NCI-H1105 treated with DMSO at 0.1 percent for 48 hours (cell line): Measurements from ENCODE around the gene TMEM164.
"Not testable (repeated sequence)": the region's sequence is repeated elsewhere in the genome, so short reads cannot be mapped to it uniquely, and the experiment has no call there.

Experiments
- DNase-seq: peaks from one replicate; lab custom pipeline; 2025; lab: John Stamatoyannopoulos, UW

Gene TMEM164

DNA sequence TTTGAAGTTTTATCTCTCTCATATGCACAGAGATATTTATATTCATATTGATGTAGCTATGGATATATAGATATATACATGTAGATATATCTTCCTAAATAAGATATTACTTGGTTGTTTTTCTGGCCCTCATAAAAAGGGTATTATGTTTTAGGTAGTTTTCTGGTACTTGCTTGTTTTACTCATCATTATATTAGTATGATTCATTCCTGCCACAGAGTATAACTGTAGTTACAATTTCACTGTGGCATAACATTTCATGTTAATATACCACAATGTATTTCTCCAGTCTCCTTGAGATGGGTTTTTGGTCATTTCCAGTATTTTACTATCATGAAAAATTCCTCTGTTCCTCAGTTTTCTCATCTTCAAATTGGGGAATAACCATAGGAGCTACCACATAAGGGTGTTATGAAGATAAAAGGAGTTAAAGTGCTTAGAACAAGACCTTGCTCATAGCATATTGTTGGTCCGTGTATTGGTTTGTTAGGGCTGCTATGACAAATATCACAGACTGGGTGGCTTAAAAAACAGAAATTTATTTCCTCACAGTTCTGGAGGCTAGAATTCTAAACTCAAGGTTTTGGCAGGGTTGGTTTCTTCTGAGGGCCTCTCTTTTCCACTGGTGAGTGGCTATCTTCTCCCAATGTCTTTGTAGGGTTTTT lies 129.7 kb downstream of the TMEM164 start:
- DNase-seq, result no peak

DNA sequence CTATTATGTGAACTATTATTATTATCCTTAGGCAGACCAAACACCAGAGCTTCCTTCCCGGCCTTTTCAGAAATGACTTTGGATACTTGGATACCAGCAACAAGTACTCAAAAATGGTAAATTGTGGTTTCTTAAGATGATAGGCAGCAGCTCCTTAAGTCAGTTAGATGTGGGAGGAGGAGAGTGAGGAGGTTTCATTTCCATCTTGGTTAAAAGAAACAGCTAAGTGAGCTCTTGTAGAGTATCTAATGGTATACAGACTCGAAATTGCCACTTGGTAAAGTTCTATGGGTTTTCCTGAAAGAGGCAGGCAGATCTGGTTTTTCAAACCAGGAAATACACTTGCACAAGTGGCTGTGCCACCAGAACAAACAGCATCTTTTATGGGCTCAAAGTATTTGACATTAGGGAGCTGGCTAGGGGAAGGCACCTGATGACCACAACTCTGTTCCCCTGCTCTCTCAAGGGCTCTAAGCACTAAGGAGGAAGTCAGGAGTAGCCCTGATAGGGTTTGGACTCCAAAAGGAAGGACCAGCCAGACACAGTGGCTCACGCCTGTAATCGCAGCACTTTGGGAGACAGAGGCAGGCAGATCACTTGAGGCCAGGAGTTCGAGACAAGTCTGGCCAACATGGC lies 130.9 kb downstream of the TMEM164 start:
- DNase-seq, result no peak

DNA sequence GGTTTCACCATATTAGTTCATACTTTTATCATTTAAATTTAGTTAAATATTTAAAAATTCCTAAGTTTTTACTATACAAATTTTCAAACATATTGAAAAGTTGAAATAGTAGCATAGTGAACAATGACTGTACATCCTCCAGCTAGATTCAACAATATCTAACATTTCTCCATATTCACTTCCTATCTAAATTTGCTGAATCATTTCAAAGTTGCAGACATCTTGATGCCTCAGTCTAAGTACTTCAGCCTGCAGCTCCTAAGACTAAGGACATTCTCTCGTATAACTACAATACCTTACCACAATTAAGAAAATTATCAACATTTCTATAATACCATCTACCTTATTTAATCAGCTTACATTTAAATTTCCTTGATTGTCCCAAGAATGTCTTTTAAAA lies 132.7 kb downstream of the TMEM164 start:
- no peak for DNase-seq

DNA sequence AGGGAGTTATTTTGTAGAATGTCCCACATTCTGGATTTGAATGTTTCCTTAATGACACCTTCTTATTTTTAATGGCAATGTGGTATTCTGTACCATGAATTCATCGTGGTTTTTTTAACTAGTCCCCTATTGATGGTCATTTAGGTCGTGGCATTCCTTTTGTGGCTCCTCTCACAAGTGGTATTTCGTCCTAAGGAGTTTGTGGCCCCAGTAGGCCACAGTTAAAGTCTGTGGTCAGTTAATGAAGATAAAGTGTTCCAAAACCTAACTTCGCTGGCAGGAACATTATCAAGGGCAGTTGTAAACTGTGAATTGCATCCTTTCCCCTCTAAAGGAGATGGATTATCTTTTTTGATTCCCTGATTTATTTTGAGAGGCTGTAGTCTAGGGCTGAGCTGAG lies 133.2 kb downstream of the TMEM164 start:
- DNase-seq, result no peak

DNA sequence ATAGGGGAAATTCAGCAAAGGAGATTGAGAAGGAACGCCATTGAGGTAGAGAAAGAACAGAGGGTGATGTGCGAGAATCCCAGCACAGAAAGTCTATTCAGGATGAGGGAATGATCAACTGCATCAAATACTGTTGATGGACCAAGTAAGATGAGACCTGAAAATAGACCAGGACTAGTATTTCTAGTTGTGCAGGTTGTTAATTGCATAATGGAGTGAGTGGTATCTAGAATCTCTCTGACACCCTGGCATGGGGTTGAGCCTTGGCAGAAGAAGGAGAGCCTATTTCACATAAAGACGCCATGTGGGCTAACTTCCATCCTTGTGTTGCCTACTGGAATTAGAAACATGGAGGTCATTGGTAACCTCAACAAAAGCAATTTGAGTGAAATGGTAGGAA lies 135.6 kb downstream of the TMEM164 start:
- no peak for DNase-seq

DNA sequence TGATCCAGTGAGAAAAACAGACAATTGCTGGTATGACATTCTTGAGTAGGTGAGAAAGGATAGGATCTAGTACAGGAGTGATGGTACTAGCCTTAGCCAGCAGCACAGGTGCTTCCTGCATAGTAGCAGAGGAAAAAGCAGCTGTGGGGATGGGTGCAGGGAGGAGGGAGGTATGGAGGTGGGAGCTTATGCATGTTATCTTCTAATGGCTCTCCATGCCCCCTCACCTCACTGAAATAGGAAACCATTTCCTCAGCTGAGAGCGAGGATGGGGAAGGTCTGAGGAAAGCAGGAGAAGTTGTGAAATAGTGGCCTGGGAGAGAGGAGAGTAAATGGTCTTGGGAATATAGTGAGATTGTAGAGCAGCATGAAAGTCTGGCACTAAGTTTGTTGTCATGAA lies 136.3 kb downstream of the TMEM164 start:
- DNase-seq, result no peak

DNA sequence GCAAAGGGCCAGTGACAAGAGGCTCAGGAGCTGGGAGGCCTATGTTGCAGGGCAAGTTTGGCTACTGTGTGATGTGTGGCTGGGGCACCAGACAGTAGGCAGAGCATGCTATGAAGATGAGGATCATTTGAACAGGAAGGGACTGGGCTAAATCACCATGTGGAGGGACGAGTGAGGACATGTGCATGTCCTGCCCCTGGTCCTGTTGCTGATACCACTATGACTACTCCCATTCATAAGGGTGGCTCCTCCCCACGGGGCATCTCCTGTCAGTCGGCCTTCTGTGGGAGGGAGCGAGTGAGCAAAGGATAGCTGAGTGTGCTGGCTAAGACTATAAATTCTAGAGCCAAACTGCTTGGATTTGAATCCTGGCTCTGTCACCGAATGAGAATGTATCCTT lies 139.2 kb downstream of the TMEM164 start:
- no peak for DNase-seq

DNA sequence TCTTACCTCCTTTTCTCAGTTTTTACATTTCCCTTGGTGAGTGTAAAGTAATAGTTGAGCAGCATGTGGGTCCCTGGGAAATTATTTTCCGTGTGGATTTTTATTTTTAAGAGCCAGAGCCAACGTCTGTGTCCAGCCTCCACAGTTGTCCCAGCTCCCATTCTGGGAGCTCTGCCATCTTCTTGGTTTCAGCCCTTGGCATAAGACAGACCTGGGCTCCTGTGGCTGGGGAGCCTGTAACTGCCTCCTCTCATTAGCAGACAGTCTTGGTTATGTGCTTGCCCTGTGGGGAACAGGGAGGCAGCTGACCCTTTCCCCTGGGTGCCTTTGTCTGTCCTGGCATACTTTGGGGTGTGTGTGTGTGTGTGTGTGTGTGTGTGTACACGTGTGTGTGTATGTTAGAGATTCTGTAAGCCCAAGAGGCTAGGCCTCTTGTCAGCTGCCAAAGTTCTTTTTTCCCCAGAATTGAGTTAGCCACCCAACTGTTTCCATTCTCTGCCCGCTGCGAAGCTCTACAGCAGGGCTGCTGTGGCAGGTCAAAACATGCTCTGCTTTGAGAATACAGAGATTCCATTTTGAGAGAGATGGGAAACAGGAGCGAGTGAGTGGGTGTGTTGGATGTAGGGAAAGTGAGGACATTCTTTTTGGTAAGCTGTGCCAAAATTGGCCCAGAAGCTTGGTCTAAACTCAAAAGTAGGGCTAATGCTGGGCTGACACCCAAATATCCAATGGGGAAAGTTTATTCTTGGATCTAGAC lies 140.7 kb downstream of the TMEM164 start:
- DNase-seq, result no peak

DNA sequence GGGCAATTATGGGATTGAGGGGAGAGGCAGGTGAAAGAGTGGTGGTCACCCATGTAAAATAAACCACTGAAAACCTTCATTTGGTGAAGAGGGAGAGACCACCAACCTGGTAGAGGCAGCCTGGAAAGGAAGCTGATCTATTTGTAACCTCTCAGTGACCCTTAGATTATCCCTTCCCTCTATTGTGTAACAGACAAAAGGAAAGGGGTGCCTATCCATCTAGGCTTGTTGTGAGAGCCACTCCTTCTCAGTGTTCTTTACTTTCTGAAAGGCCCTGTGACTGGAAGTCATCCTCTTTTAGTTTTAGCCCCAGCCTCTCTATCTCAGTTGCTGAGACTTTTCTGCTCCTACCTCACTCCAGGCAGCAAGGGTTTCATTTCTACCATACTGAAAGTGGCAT lies 142.4 kb downstream of the TMEM164 start:
- no peak for DNase-seq

DNA sequence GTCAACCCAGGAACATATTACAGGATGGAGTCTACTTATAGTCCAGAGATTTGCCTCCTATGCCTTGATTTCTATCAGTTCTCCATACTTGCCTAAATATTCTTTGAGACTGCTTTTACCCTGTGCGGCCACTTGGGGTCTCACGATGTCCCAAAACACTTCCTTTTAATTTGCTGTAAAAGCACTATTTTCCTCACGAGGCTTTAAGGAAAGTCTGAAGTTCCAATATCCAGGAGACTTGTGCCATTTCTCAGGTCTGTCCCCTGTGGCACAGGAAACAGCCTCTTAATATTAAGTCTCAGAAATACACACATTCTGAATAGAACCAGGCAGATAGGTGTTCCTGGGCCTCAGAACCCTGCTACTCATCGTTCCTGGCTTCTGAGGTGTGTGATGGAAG lies 142.9 kb downstream of the TMEM164 start:
- peak; percentile 6 for DNase-seq

DNA sequence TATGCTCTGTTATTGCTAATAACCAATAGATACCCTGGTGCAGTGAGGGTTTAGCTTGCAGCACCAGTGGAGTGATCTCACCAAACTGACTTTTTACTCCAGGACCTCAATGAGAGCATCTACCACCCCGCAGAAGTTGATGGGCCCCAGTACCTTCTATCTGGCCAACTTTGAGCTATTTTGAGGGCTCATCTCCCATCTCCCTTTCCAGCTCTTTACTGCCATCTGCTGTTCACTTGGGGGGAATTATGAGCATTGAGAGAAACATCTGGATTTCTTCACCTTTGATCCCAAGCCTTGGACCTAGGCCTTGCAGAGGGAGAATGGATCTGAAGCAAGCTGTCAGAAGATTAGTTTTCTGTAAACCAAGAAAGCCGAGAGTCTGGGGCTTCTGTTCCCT lies 143.6 kb downstream of the TMEM164 start:
- peak; percentile 10 for DNase-seq

DNA sequence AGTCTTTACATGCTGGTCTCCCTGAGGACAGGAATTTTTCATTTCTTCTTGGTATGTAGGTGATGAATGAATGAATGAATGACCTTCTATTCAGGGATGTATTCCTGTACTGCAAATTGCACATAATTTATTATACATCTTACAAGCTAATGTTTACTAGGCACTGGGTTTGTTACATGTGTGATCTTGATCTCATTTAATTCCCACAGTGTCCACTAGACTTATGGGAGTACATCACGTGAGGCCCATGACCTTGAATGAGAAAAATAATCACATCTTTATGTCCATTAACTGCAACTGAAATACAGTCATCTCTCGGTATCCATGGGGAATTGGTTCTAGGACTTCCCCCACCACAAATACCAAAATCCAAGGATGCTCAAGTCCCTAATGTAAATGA lies 150.3 kb downstream of the TMEM164 start:
- DNase-seq, result no peak

DNA sequence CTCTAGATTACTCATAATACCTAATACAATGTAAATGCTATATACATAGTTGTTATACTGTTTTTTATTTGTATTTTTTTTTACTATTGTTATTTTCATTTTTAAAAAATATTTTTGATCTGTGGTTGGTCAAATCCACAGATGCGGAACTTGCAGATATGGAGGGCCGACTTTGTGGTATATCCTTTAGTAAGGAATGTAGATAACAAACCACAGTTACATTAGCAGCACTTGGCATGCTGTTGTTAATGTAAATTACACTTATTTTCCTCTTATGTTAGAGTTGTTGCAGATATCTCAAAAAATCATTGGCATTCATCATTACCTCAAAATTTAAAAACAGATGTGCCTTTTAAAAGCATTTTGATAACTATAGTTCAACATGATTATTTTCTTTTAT lies 151.0 kb downstream of the TMEM164 start:
- DNase-seq, result no peak

DNA sequence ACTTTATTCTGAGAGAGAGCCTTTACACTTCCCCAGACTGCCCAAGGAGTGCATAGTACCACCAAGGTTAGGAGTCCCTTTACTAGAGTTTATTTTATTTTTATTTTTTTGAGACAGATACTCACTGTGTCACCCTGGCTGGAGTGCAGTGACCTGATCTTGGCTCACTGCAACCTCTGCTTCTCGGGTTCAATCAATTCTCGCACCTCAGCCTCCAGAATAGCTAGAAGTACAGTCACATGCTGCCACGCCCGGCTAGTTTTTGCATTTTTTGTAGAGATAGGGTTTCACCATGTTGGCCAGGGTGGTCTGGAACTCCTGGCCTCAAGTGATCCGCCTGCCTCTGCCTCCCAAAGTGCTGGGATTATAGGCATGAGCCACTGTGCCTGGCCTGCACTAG lies 151.4 kb downstream of the TMEM164 start:
- not testable (repeated sequence) for DNase-seq

DNA sequence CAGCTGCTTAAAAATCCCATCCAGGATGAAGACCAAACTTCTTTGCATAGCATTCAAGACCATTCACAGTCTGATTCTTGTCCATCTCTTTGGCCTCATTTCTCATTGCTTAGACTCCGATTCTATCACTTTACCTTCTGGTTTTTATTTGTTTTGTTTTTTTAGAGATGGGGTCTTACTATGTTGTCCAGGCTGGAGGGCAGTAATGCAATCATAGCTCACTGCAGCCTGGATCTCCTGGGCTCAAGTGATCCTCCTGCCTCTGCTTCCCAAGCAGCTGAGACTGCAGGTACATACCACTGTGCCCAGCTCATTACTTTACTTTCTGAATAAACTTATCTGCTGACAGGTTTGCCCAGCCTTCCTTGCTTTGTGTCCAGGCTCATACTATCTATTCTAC lies 152.8 kb downstream of the TMEM164 start:
- no peak for DNase-seq

DNA sequence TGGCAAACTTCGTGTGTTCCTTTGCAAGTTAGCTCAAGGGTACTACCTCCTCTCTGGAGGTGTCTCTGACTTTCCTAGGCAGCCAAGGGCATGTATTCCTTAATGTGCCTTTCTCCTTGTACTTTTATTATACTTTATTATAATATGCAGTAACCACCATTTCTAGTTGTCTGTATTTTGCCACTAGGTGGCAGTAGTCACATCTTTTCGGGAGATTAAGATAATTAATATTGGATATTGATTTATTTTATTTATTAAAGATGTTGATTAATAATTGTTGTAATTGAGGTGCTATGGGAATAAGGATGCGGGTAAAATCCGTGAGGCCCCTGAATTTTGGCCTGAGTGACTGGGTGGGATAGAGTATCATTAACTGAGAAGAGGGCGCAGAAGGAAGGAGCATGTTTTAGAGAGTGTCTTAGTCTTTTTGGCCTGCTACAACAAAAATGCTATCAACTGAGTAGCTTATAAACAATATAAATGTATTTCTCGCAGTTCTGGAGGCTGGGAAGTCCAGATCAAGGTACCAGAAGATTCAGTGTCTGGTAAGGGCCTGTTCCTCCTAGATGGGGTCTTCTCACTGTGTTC lies 153.3 kb downstream of the TMEM164 start:
- DNase-seq, result peak; percentile 27

DNA sequence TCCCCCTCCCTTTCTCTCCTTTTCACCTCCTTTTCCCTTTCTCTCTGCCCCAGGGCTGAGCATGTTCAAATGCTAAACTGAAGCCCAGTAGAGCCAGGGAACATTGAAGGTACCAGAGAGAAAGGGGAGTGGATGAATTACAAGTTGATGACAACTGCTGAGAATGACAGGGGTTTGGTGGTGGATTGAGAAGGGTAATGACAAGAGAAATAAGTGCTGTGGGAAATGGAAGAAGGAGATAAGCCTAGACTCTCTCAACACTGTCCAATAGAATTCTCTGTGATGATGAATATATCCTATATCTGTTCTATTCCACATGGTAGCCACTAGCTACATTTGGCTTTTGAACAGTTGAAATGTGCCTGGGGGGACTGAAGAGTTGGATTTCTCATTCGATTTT lies 154.5 kb downstream of the TMEM164 start:
- DNase-seq, result no peak

DNA sequence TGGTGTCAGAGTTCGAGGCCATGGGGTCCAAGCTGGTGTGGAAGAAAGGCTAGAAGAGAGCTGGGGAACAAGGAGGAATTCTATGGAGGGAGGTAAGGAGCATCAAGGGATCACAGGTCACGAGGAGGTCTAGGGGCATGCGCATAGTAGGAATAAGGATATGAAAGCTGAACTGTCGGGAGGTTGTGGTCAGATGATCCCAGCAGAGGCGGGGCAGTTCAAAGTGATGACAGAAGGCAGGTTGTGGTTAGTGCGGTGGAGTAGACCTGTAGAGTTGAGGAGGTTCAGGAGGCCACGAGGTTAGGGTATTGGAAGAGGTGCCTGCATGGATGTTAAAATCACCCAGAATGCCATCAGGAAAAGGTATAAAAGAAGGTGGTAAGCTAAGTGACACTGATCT lies 156.3 kb downstream of the TMEM164 start:
- DNase-seq, result no peak

DNA sequence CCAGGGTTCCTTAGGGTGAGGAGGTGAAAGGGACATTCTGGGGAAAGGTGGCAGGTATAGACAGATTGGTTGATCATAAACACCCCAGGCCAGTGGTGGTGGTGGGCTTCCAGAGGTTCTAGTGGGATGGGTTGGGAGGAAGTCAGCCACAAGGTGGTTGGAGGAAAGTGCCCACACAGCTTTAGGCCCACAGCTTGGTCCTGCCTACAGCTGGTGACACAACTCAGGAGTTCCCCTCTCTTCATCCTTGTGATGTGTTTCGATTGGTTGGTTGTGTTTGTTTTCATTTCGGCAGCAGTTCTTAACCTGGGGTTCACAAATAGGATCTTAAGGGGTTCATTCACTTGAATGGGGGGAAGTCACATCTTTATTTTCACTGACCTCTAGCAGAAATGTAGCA lies 157.0 kb downstream of the TMEM164 start:
- no peak for DNase-seq

DNA sequence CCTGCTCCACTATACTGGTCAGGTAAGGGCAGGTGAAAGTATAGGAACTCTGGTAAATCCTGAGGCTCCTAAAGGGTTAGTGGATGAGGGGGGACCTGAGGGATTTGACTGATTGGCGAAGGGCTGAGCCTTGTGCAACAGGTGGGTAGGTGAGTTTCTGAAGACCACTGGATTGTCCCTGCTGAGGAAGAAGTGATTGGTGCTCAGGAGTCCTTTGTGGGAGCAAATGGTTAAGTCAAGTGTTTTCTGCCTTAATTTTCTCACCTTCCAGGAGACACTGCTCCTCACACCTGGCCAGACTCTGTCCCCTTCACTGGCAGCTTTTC lies 158.4 kb downstream of the TMEM164 start:
- DNase-seq, result no peak

DNA sequence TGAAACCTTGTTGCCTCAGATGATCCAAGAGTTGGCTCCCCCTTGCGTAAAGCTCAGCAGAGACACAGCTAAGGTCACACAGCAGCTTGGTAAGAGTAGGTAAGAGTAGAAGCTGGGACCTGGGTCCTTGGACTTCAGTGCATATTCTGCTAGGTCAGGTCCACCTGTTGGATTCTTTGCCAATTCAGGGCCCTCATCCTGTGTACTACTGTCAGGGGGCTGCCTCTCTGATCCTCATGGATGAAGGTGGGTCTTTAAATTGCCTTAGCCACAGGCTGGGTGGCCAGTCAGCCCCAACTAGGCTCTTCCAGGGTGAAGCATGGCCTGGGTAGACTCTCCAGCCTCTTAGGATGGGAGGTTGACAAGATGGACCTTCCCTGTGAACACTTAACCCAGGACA lies 159.2 kb downstream of the TMEM164 start:
- DNase-seq, result no peak

DNA sequence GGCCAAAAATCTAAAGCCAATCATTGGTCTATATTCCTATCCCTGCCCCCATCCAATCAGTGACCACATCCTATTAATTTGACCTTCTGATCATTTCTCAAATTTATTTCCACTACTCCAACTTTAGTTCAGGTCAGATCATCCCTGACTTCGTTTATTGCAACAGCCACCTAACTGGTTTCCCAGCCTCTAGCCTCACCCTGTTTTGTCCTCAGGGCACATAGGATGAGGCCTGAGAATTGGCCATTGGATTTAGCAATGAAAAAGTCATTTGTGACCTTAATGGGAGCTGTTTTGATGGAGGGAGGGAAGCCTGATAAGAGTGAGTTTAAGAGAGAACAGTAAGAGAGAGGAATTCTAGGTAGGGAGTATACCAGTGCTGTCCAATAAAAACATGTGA lies 160.0 kb downstream of the TMEM164 start:
- no peak for DNase-seq

DNA sequence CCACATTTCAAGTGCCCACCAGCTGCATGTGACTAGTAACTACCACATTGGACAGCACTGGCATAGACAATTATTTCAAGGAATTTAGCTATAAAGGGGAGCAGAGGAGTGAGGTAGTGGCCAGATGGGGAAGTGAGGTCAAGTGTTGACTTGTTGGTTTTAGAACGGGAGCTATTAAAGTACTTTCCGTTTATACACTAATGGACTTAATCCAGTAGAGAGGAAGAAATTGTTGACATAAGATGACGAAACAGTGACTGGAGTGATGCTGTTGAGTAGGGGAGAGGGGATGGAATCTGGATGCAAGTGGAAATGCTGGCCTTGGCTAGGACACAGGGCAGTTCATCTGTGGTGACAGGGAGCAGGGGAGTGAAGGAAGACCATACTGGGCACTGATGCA lies 160.6 kb downstream of the TMEM164 start:
- DNase-seq, result peak; percentile 14
